ENCODE data around the gene NRCAM.

Gene NRCAM

GRCh38 chr7:108225531-108226181, 230.6 kb downstream of the NRCAM start:
- in situ Hi-C loops (cut with MboI; ENCODE audit: low sequenced_read_pairs), result no loop called here

- in situ Hi-C loops (cut with MboI; ENCODE audit: low sequenced_read_pairs), result no loop called here
Observed at GRCh38 chr7:108224387-108224786, 231.8 kb downstream of the NRCAM start.

- in situ Hi-C loops (cut with MboI; ENCODE audit: low sequenced_read_pairs), result no loop called here
Observed at GRCh38 chr7:108222236-108222892, 233.9 kb downstream of the NRCAM start.

- in situ Hi-C loops (cut with MboI; ENCODE audit: low sequenced_read_pairs), result no loop called here
Observed at GRCh38 chr7:108211382-108212201, 244.6 kb downstream of the NRCAM start.

GRCh38 chr7:108210796-108211195, 245.4 kb downstream of the NRCAM start:
- in situ Hi-C loops (cut with MboI; ENCODE audit: low sequenced_read_pairs), result no loop called here

GRCh38 chr7:108205311-108205710, 250.9 kb downstream of the NRCAM start:
- in situ Hi-C loops (cut with MboI; ENCODE audit: low sequenced_read_pairs), result no loop called here

- in situ Hi-C loops (cut with MboI; ENCODE audit: low sequenced_read_pairs), result no loop called here
Observed at GRCh38 chr7:108204281-108204796, 251.9 kb downstream of the NRCAM start.

- in situ Hi-C loops (cut with MboI; ENCODE audit: low sequenced_read_pairs), result no loop called here
Observed at GRCh38 chr7:108203537-108203936, 252.7 kb downstream of the NRCAM start.

- in situ Hi-C loops (cut with MboI; ENCODE audit: low sequenced_read_pairs), result no loop called here
Observed at GRCh38 chr7:108202743-108203142, 253.5 kb downstream of the NRCAM start.

- in situ Hi-C loops (cut with MboI; ENCODE audit: low sequenced_read_pairs), result no loop called here
Observed at GRCh38 chr7:108201766-108202165, 254.5 kb downstream of the NRCAM start.

GRCh38 chr7:108200326-108200725, 255.9 kb downstream of the NRCAM start:
- in situ Hi-C loops (cut with MboI; ENCODE audit: low sequenced_read_pairs), result no loop called here

- in situ Hi-C loops (cut with MboI; ENCODE audit: low sequenced_read_pairs), result loop anchor here (25.0 kb wide), 1 partner anchor 265 kb away; the partner anchor contains the start of gene NRCAM
Observed at GRCh38 chr7:108197371-108198091, 258.7 kb downstream of the NRCAM start.

- in situ Hi-C loops (cut with MboI; ENCODE audit: low sequenced_read_pairs), result loop anchor here (25.0 kb wide), 1 partner anchor 266 kb away; the partner anchor contains the start of gene NRCAM
Observed at GRCh38 chr7:108196004-108196403, 260.2 kb downstream of the NRCAM start.

GRCh38 chr7:108193594-108194498, 262.4 kb downstream of the NRCAM start:
- in situ Hi-C loops (cut with MboI; ENCODE audit: low sequenced_read_pairs), result loop anchor here (25.0 kb wide), 1 partner anchor 268 kb away; the partner anchor contains the start of gene NRCAM

- in situ Hi-C loops (cut with MboI; ENCODE audit: low sequenced_read_pairs), result loop anchor here (25.0 kb wide), 1 partner anchor 271 kb away; the partner anchor contains the start of gene NRCAM
Observed at GRCh38 chr7:108190891-108191290, 265.3 kb downstream of the NRCAM start.

GRCh38 chr7:108189733-108190388, 266.4 kb downstream of the NRCAM start:
- in situ Hi-C loops (cut with MboI; ENCODE audit: low sequenced_read_pairs), result loop anchor here (25.0 kb wide), 1 partner anchor 272 kb away; the partner anchor contains the start of gene NRCAM

GRCh38 chr7:108188724-108189123, 267.5 kb downstream of the NRCAM start:
- in situ Hi-C loops (cut with MboI; ENCODE audit: low sequenced_read_pairs), result loop anchor here (25.0 kb wide), 1 partner anchor 274 kb away; the partner anchor contains the start of gene NRCAM

- in situ Hi-C loops (cut with MboI; ENCODE audit: low sequenced_read_pairs), result loop anchor here (25.0 kb wide), 1 partner anchor 281 kb away; the partner anchor contains the start of gene NRCAM
Observed at GRCh38 chr7:108181073-108181985, 274.9 kb downstream of the NRCAM start.

Data from HL-60/S4 (cell line).